HepG2 (cell line): Measurements from ENCODE around the gene FKBP8. TPM values are rescaled to one million over a fixed set of nuclear protein-coding genes. Genes with fewer than 3 reads are reported as not detected.

Source experiments
- AHR ChIP-seq: IDR thresholded peaks from 2 replicates; pipeline ENCODE4 v1.6.1; 2018; ENCODE audit warnings: missing genetic modification reagents, missing compliant biosample characterization
- ASH2L ChIP-seq: fragments of 300-600, 200-600 bp; sonication (generic); IDR thresholded peaks from 2 replicates; pipeline ENCODE4 v1.7.0; 2017; ENCODE audit warnings: low read depth, mild to moderate bottlenecking, moderate library complexity, mixed read lengths, low read length; ENCODE audit not compliant: insufficient read length
- BORCS8-MEF2B ChIP-seq: sonication (generic); formaldehyde crosslinking; IDR thresholded peaks from 2 replicates; pipeline ENCODE4 v1.8.0; 2022; ENCODE audit warnings: mild to moderate bottlenecking, missing genetic modification reagents
- EED ChIP-seq: sonication (generic); formaldehyde crosslinking; IDR thresholded peaks from 2 replicates; pipeline ENCODE4 v1.5.0; 2020; ENCODE audit warnings: mild to moderate bottlenecking, missing genetic modification reagents
- ELF1 ChIP-seq: sonication (generic); formaldehyde crosslinking; IDR thresholded peaks from 2 replicates; pipeline ENCODE4 v1.4.0; 2020; ENCODE audit warnings: missing genetic modification reagents
- HMG20A ChIP-seq: IDR thresholded peaks from 2 replicates; pipeline ENCODE4 v1.6.1; 2016; ENCODE audit warnings: borderline replicate concordance
- NFE2L1 ChIP-seq: sonication (generic); formaldehyde crosslinking; IDR thresholded peaks from 2 replicates; pipeline ENCODE4 v1.4.0; 2020; ENCODE audit warnings: missing genetic modification reagents, mild to moderate bottlenecking, borderline replicate concordance
- RFX3 ChIP-seq: IDR thresholded peaks from 2 replicates; pipeline ENCODE4 v1.6.1; 2016; ENCODE audit warnings: missing biosample characterization, missing genetic modification reagents
- SKI ChIP-seq: fragments of 450-650 bp; IDR thresholded peaks from one replicate; pipeline ENCODE4 v1.6.1; 2018; ENCODE audit warnings: mild to moderate bottlenecking; ENCODE audit not compliant: partially characterized antibody
- TOE1 ChIP-seq: sonication (generic); formaldehyde crosslinking; IDR thresholded peaks from 2 replicates; pipeline ENCODE4 v1.4.0; 2020; ENCODE audit warnings: mild to moderate bottlenecking, missing genetic modification reagents
- ZMYM2 ChIP-seq: sonication (generic); formaldehyde crosslinking; IDR thresholded peaks from 2 replicates; pipeline ENCODE4 v1.8.0; 2022; ENCODE audit warnings: mild to moderate bottlenecking, missing genetic modification reagents
- ZNF30 ChIP-seq: sonication (generic); formaldehyde crosslinking; IDR thresholded peaks from 2 replicates; pipeline ENCODE4 v1.5.0; 2020; ENCODE audit warnings: mild to moderate bottlenecking, missing genetic modification reagents
- ZNF367 ChIP-seq: sonication (generic); formaldehyde crosslinking; IDR thresholded peaks from 2 replicates; pipeline ENCODE4 v1.4.0; 2020; ENCODE audit warnings: missing genetic modification reagents, borderline replicate concordance
- ZNF614 ChIP-seq: IDR thresholded peaks from 2 replicates; pipeline ENCODE4 v1.6.1; 2018; ENCODE audit warnings: missing biosample characterization, missing genetic modification reagents, inconsistent platforms, borderline replicate concordance
- ZNF615 ChIP-seq: sonication (generic); formaldehyde crosslinking; IDR thresholded peaks from 2 replicates; pipeline ENCODE4 v1.5.0; 2020; ENCODE audit warnings: mild to moderate bottlenecking, missing genetic modification reagents, borderline replicate concordance
- ZNF672 ChIP-seq: sonication (generic); formaldehyde crosslinking; IDR thresholded peaks from 2 replicates; pipeline ENCODE4 v1.8.1; 2022; ENCODE audit warnings: missing genetic modification reagents
- ZNF816 ChIP-seq: sonication (generic); formaldehyde crosslinking; IDR thresholded peaks from 2 replicates; pipeline ENCODE4 v1.8.0; 2022; ENCODE audit warnings: missing genetic modification reagents, mild to moderate bottlenecking, borderline replicate concordance
- polyA plus RNA-seq, 8 experiments: library from polyadenylated mRNA; depleted of rRNA in 3 of 8; stranded (reverse) in 7 of 8; unstranded in 1 of 8; fragments of >200 nt; fragmentation: Illumina TruSeq in 4 of 8; extraction: Trizol in 4 of 8; gene quantifications; 2 replicates each; pipeline versions ENCODE4 v1.2.1 to v1.2.3, GENCODE V29; 2011 to 2016; ENCODE audit warnings: low read depth in 4 of 8, missing spikeins in 1 of 8, mixed read lengths in 1 of 8; ENCODE audit not compliant: insufficient read depth in 1 of 8
- total RNA-seq, 5 experiments: library from RNA; depleted of rRNA; stranded (reverse); fragments of >200 nt; fragmentation: Illumina TruSeq; extraction: Trizol; gene quantifications; 2 replicates each; pipeline ENCODE4 v1.2.3, GENCODE V29; 2016; ENCODE audit warnings: low read depth in 1 of 5
- TF ChIP-seq, protein P1 (sequence below): sonication (generic); formaldehyde crosslinking; IDR thresholded peaks from 2 replicates; pipeline ENCODE4 v1.8.1; 2023; ENCODE audit warnings: missing genetic modification reagents, inconsistent platforms, borderline replicate concordance
- TF ChIP-seq, protein P2 (sequence below): sonication (generic); formaldehyde crosslinking; IDR thresholded peaks from 2 replicates; pipeline ENCODE4 v1.5.0; 2020; ENCODE audit warnings: missing genetic modification reagents
- TF ChIP-seq, protein P3 (sequence below): sonication (generic); formaldehyde crosslinking; IDR thresholded peaks from 2 replicates; pipeline ENCODE4 v1.9.0; 2021; ENCODE audit warnings: missing genetic modification reagents, mild to moderate bottlenecking, borderline replicate concordance
- TF ChIP-seq, protein P4 (sequence below), 2 experiments: fragments of 450-650 bp in 1 of 2; sonication (generic) in 1 of 2; formaldehyde crosslinking; IDR thresholded peaks; 2 replicates each; pipeline versions ENCODE4 v1.5.0 to v1.8.0; 2020 to 2022; ENCODE audit warnings: mild to moderate bottlenecking in 1 of 2, missing genetic modification reagents in 1 of 2
- TF ChIP-seq, protein P5 (sequence below): sonication (generic); formaldehyde crosslinking; IDR thresholded peaks from 2 replicates; pipeline ENCODE4 v1.5.0; 2020; ENCODE audit warnings: mild to moderate bottlenecking, missing genetic modification reagents
- TF ChIP-seq, protein P6 (sequence below): sonication (generic); formaldehyde crosslinking; IDR thresholded peaks from 2 replicates; pipeline ENCODE4 v1.5.0; 2020; ENCODE audit warnings: missing genetic modification reagents

FKBP8 gene
- total and polyA plus RNA-seq, 2 of the 13 experiments (the other 11 are each of a cell fraction or from before 2014, with no cell fraction given): 81.7 to 93.9 TPM

DNA sequence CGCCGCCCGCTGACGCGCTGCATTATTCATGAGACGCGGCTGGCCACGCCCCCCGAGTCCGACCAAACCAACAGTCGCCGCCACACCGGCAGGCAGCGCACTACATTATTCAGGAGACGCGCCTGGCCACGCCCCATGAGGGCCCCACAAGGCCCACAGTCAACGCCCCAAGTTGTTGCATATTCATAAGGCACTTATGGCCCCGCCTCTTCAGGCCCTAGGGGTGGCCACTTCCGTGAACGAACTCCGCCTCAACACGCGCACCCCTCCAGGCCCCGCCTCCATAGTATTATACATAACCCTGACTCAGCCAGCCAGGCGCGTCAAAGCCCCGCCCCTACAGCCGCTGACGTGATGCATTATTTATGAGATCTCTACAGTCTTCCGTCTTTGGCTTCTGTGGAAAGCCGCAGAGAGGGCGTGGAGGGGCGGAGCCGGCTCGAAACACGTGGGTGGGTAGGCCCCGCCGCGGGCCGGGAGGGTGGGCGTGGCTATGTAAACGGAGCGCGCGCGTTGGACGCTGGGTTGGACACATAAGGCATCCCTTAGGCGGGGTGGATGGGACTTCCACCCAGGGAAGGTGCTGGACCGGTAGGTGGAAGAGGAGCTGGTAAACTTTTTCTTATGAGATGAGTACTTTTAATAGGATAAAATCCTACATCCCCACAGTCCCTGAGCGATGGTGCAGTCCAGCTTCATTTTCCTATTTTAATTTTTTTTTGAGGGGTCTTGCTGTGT is 21.1 kb downstream of the FKBP8 start (continued):
- TF ChIP-seq AHR (CRISPR knock-in tag) (no peak), ZNF816 (no peak), HMG20A (CRISPR knock-in tag) (no peak), NFE2L1 (CRISPR knock-in tag) (no peak), SKI (peak; percentile 94), TOE1 (CRISPR knock-in tag) (no peak), ELF1 (CRISPR knock-in tag) (peak; percentile 94), ZNF30 (CRISPR knock-in tag) (no peak), ZNF672 (CRISPR knock-in tag) (no peak), ZNF367 (no peak), RFX3 (CRISPR knock-in tag) (no peak), ZNF615 (CRISPR knock-in tag) (no peak), ASH2L (no peak), ZNF614 (CRISPR knock-in tag) (no peak), BORCS8-MEF2B (no peak), ZMYM2 (CRISPR knock-in tag) (peak; percentile 30; the same call in 1 of the 2 replicates), EED (CRISPR knock-in tag) (no peak)
- TF ChIP-seq, protein P1, sequence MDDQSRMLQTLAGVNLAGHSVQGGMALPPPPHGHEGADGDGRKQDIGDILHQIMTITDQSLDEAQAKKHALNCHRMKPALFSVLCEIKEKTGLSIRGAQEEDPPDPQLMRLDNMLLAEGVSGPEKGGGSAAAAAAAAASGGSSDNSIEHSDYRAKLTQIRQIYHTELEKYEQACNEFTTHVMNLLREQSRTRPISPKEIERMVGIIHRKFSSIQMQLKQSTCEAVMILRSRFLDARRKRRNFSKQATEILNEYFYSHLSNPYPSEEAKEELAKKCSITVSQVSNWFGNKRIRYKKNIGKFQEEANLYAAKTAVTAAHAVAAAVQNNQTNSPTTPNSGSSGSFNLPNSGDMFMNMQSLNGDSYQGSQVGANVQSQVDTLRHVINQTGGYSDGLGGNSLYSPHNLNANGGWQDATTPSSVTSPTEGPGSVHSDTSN (CRISPR knock-in tag): no peak
- TF ChIP-seq, protein P2, sequence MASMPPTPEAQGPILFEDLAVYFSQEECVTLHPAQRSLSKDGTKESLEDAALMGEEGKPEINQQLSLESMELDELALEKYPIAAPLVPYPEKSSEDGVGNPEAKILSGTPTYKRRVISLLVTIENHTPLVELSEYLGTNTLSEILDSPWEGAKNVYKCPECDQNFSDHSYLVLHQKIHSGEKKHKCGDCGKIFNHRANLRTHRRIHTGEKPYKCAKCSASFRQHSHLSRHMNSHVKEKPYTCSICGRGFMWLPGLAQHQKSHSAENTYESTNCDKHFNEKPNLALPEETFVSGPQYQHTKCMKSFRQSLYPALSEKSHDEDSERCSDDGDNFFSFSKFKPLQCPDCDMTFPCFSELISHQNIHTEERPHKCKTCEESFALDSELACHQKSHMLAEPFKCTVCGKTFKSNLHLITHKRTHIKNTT: no peak
- TF ChIP-seq, protein P3, sequence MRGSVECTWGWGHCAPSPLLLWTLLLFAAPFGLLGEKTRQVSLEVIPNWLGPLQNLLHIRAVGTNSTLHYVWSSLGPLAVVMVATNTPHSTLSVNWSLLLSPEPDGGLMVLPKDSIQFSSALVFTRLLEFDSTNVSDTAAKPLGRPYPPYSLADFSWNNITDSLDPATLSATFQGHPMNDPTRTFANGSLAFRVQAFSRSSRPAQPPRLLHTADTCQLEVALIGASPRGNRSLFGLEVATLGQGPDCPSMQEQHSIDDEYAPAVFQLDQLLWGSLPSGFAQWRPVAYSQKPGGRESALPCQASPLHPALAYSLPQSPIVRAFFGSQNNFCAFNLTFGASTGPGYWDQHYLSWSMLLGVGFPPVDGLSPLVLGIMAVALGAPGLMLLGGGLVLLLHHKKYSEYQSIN (CRISPR knock-in tag): no peak
- TF ChIP-seq, protein P4, sequence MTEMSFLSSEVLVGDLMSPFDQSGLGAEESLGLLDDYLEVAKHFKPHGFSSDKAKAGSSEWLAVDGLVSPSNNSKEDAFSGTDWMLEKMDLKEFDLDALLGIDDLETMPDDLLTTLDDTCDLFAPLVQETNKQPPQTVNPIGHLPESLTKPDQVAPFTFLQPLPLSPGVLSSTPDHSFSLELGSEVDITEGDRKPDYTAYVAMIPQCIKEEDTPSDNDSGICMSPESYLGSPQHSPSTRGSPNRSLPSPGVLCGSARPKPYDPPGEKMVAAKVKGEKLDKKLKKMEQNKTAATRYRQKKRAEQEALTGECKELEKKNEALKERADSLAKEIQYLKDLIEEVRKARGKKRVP (CRISPR knock-in tag; IDR thresholded peaks at IDR 0.05): no peak
- TF ChIP-seq, protein P5, sequence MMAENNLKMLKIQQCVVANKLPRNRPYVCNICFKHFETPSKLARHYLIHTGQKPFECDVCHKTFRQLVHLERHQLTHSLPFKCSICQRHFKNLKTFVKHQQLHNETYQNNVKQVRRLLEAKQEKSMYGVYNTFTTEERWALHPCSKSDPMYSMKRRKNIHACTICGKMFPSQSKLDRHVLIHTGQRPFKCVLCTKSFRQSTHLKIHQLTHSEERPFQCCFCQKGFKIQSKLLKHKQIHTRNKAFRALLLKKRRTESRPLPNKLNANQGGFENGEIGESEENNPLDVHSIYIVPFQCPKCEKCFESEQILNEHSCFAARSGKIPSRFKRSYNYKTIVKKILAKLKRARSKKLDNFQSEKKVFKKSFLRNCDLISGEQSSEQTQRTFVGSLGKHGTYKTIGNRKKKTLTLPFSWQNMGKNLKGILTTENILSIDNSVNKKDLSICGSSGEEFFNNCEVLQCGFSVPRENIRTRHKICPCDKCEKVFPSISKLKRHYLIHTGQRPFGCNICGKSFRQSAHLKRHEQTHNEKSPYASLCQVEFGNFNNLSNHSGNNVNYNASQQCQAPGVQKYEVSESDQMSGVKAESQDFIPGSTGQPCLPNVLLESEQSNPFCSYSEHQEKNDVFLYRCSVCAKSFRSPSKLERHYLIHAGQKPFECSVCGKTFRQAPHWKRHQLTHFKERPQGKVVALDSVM (CRISPR knock-in tag): no peak
- TF ChIP-seq, protein P6, sequence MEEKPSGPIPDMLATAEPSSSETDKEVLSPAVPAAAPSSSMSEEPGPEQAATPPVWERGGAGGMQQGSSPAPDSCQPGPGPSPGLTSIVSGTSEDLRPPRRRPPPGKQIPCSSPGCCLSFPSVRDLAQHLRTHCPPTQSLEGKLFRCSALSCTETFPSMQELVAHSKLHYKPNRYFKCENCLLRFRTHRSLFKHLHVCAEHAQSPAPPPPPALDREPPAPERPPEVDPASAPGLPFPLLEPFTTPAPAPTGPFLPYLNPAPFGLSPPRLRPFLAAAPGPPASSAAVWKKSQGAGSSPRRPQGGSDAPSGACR: no peak
